ENCODE results near the gene KLHL8. TPM values are rescaled to one million over a fixed set of nuclear protein-coding genes. Genes with fewer than 3 reads are reported as not detected.

KLHL8 gene
- total RNA-seq, 1 donor from 2014 or later, result 21.4 TPM

- no peak for DNase-seq
These were observed 99.8 kb downstream of the KLHL8 start for GRCh38 chr4:87120411-87121162.

GRCh38 chr4:87120010-87120409 lies 100.4 kb downstream of the KLHL8 start:
- no peak for DNase-seq

GRCh38 chr4:87118826-87119225 lies 101.6 kb downstream of the KLHL8 start:
- DNase-seq, result no peak

- DNase-seq, result no peak
These were observed 102.0 kb downstream of the KLHL8 start for GRCh38 chr4:87118421-87118820.

DNA sequence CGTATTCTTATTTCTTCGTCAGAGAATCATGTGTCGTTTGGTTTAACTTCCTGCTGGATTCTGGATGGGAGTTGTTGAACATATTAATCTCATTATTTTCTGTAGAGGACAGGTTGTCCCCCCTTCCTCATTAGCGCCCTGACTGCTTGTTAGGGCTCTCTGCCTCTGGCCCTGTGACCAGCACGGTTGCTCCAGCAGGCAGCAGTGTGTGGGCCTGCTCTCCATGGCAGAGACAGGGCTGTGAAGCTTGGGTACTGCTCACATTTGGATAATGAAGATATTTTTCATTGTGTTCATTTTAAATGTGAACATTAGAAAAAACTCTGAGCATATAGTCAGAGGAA lies 102.7 kb downstream of the KLHL8 start:
- DNase-seq, result no peak

GRCh38 chr4:87117051-87117731 lies 103.2 kb downstream of the KLHL8 start:
- no peak for DNase-seq

- no peak for DNase-seq
These were observed 104.2 kb downstream of the KLHL8 start for GRCh38 chr4:87116231-87116630.

DNA sequence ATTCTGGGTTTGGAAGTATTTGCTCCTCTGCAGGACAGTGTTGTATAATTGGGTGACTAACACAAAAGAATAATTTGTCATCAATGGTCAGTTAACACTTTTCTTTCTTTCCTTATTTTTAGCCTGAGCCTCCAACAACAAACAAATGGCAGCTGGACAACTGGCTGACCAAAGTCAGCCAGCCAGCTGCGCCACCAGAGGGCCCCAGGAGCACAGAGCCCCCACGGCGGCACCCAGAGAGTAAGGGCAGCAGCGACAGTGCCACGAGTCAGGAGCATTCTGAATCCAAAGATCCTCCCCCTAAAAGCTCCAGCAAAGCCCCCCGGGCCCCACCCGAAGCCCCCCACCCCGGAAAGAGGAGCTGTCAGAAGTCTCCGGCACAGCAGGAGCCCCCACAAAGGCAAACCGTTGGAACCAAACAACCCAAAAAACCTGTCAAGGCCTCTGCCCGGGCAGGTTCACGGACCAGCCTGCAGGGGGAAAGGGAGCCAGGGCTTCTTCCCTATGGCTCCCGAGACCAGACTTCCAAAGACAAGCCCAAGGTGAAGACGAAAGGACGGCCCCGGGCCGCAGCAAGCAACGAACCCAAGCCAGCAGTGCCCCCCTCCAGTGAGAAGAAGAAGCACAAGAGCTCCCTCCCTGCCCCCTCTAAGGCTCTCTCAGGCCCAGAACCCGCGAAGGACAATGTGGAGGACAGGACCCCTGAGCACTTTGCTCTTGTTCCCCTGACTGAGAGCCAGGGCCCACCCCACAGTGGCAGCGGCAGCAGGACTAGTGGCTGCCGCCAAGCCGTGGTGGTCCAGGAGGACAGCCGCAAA lies 106.0 kb downstream of the KLHL8 start:
- no peak for DNase-seq

DNA sequence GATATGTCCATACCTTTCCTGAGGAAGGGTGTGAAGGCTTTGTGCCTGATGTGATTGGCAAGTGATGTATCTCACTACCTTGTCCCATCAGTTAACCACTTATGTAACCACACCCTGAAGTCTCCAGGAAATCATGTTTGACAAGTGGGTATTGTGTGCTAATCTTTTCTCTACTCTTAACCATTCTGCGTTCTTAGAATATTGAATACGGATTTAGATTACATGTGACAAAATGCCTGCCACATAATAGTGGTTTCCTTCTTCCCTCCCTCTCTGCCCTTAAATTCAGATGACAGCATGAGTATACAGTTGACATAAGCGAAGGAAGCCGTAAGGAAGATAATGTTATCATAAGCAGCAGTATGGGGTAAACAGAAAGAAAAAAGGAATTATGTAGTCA lies 108.4 kb downstream of the KLHL8 start:
- DNase-seq, result no peak

Other genes starting within 250 kb of the KLHL8 start
- gene HSD17B13, start 102.3 kb upstream of the KLHL8 start, total RNA-seq, result 0.20 TPM
- 32.0 TPM for gene HSD17B11, start 170.6 kb upstream of the KLHL8 start, total RNA-seq
- 15.7 TPM for gene NUDT9, start 202.0 kb upstream of the KLHL8 start, total RNA-seq

All from skin of body (tissue), 2 donors.